Adrenal gland (tissue), 12 donors: ENCODE data around the gene CD48. TPM values are rescaled to one million over a fixed set of nuclear protein-coding genes. Genes with fewer than 3 reads are reported as not detected.

Experiments used
- DNase-seq, 7 donors: peaks; one replicate each; pipeline ENCODE4 v3.0.0-alpha.2; 2019 to 2020
- H3K27ac ChIP-seq, 5 donors: fragments of 200-600 bp; sonication (generic) in 4 of 5; 1 replicate in 3 of 5; 2 replicates in 2 of 5; pipeline versions ENCODE4 v1.5.1 to v1.8.0; 2016 to 2020; ENCODE audit warnings: mild to moderate bottlenecking in 1 of 5
- H3K27me3 ChIP-seq: fragments of 200-600 bp; 2 replicates; pipeline ENCODE4 v1.8.0; 2021
- H3K36me3 ChIP-seq, 2 donors: fragments of 200-600 bp; replicated peaks in 1 of 2; 1 replicate in 1 of 2; 2 replicates in 1 of 2; pipeline versions ENCODE4 v1.5.1 to v1.8.0; 2018 to 2022
- H3K4me1 ChIP-seq, 2 donors: fragments of 200-600 bp; replicated peaks in 1 of 2; 1 replicate in 1 of 2; 2 replicates in 1 of 2; pipeline versions ENCODE4 v1.5.1 to v1.8.0; 2018 to 2021
- H3K4me3 ChIP-seq, 4 donors: fragments of 200-600 bp; sonication (generic) in 3 of 4; one replicate each; pipeline ENCODE4 v1.5.1; 2016 to 2018
- H3K9me3 ChIP-seq, 3 donors: fragments of 200-600 bp; sonication (generic) in 1 of 3; replicated peaks in 1 of 3; 1 replicate in 2 of 3; 2 replicates in 1 of 3; pipeline versions ENCODE4 v1.5.1 to v1.8.0; 2016 to 2021
- POLR2A ChIP-seq, 2 donors: fragments of 450-650 bp; IDR thresholded peaks; one replicate each; pipeline ENCODE4 v1.6.1; 2017; ENCODE audit warnings: antibody characterized with exemption in 2 of 2, mild to moderate bottlenecking in 2 of 2, moderate library complexity in 1 of 2
- WGBS, 4 donors: extraction: QIAGEN DNeasy Blood & Tissue Kit in 2 of 4; methylation state at CpG; one replicate each; pipeline versions ENCODE4 v1.1.5 to v1.1.7; 2013 to 2017; 5-methylcytosine and 5-hydroxymethylcytosine counted together
- intact Hi-C, 2 donors: fragments of 100-400 bp; cut with DNase I; formaldehyde crosslinking; loops; one replicate each; pipeline versions ENCODE4 v1.14.1 to v1.15.0; 2022 to 2023
- polyA plus RNA-seq, 3 donors: library from polyadenylated mRNA; stranded (reverse); fragments of 200-250 nt in 2 of 3; fragments of 350-450 nt in 1 of 3; fragmentation: Illumina TruSeq in 1 of 3; extraction: RNeasy Lipid Tissue Mini Kit (QIAGEN cat#74804) in 1 of 3; gene quantifications; one replicate each; pipeline ENCODE4 v1.2.3, GENCODE V29; 2013 to 2014
- total RNA-seq, 9 donors: library from RNA; depleted of rRNA in 4 of 9; stranded (reverse); fragments of >200 nt in 4 of 9; fragments of 120-200 nt in 1 of 9; fragmentation: NEBNext Ultra II Directional in 1 of 9; extraction: Animal tissue kit (Norgen Biotek cat#: 25700) in 1 of 9; gene quantifications; one replicate each; pipeline versions ENCODE4 v1.1.0 to v1.2.4, GENCODE V29; 2013 to 2023
- TF ChIP-seq, protein P1 (sequence below), 6 experiments: fragments of 450-650 bp in 4 of 6; fragments of 200-600 bp in 2 of 6; sonication (generic) in 1 of 6; IDR thresholded peaks; 1 replicate in 5 of 6; 2 replicates in 1 of 6; pipeline versions ENCODE4 v1.5.1 to v1.8.0; 2016 to 2021; ENCODE audit warnings: antibody characterized with exemption in 6 of 6, mild to moderate bottlenecking in 2 of 6, moderate library complexity in 1 of 6
- donor health status: healthy with polysubstance abuse.
- donor health status: Bipolar disorder and iron deficiency.
- donor health status: DM: yes; HTN: yes; CAD: no.
- donor health status: DM: no; HTN: no; CAD: no.
- donor health status: DM: no; HTN: no; CAD: no.
- donor health status: DM: yes; HTN: yes; CAD: no.

The CD48 gene
- total and polyA plus RNA-seq, 12 donors: 1.4 to 9.0 (median 3.9) TPM; not detected in 1

- WGBS, 4 donors: 80 to 88% (median 84%) methylated on average over 8 of the region's 8 CpGs
- Histone ChIP-seq H3K9me3 (no peaks in the 10 kb centered on the region), H3K4me1 (no peaks in the 10 kb centered on the region), H3K4me3 (no peak overlapping the region), H3K27ac (no peak overlapping the region), H3K27me3 (no peaks in the 10 kb centered on the region), H3K36me3 (no peaks in the 10 kb centered on the region)
- DNase-seq: no peak
- intact Hi-C loops: no loop called here
- no peak for TF ChIP-seq POLR2A (IDR thresholded peaks at IDR 0.05)
- TF ChIP-seq, protein P1, sequence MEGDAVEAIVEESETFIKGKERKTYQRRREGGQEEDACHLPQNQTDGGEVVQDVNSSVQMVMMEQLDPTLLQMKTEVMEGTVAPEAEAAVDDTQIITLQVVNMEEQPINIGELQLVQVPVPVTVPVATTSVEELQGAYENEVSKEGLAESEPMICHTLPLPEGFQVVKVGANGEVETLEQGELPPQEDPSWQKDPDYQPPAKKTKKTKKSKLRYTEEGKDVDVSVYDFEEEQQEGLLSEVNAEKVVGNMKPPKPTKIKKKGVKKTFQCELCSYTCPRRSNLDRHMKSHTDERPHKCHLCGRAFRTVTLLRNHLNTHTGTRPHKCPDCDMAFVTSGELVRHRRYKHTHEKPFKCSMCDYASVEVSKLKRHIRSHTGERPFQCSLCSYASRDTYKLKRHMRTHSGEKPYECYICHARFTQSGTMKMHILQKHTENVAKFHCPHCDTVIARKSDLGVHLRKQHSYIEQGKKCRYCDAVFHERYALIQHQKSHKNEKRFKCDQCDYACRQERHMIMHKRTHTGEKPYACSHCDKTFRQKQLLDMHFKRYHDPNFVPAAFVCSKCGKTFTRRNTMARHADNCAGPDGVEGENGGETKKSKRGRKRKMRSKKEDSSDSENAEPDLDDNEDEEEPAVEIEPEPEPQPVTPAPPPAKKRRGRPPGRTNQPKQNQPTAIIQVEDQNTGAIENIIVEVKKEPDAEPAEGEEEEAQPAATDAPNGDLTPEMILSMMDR (IDR thresholded peaks at IDR 0.05): no peak
These were observed 74.6 kb downstream of the CD48 start for GRCh38 chr1:160637065-160637464.

- no peak for DNase-seq
- 86 to 91% (median 87%) methylated on average over 3 of the region's 3 CpGs for WGBS, 4 donors
- H3K4me3 ChIP-seq: no peak overlapping the region
- no peak for TF ChIP-seq POLR2A (IDR thresholded peaks at IDR 0.05)
- TF ChIP-seq, protein P1 (IDR thresholded peaks at IDR 0.05): no peak
- intact Hi-C loops: no loop called here
- H3K9me3 ChIP-seq: no peaks in the 10 kb centered on the region
- H3K36me3 ChIP-seq: no peaks in the 10 kb centered on the region
- H3K27me3 ChIP-seq: no peaks in the 10 kb centered on the region
- no peak overlapping the region for H3K27ac ChIP-seq
- H3K4me1 ChIP-seq: no peaks in the 10 kb centered on the region
These were observed 75.1 kb downstream of the CD48 start for GRCh38 chr1:160636547-160636946.

DNA sequence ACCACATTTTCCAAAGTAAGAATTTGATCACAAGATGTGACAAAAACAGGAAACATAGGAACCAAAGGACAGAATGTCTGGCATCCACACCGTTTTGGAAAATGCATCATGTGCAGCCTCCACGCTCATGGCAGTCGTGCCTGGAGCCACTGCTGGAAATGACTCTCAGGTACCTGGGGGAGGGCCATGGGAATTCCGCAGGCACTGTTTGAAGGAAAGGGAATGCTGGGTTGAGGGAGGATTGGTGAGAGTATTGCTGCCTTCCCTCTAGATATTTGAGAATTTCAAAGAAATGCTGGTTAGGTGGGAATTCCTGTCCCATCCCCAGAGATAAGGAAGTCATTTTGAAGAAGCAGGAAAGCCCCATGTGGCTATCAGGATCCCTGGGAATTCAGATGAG, 75.5 kb downstream of the CD48 start:
- H3K27me3 ChIP-seq: no peaks in the 10 kb centered on the region
- WGBS, 4 donors: 72 to 85% (median 78%) methylated on average over 4 of the region's 4 CpGs
- intact Hi-C loops: no loop called here
- H3K4me1 ChIP-seq: no peaks in the 10 kb centered on the region
- DNase-seq: no peak
- no peak overlapping the region for H3K4me3 ChIP-seq
- H3K27ac ChIP-seq: no peak overlapping the region
- no peaks in the 10 kb centered on the region for H3K9me3 ChIP-seq
- TF ChIP-seq, protein P1 (IDR thresholded peaks at IDR 0.05): no peak
- no peak for TF ChIP-seq POLR2A (IDR thresholded peaks at IDR 0.05)
- no peaks in the 10 kb centered on the region for H3K36me3 ChIP-seq

- H3K27me3 ChIP-seq: no peaks in the 10 kb centered on the region
- H3K27ac ChIP-seq: no peak overlapping the region
These were observed 76.8 kb downstream of the CD48 start for GRCh38 chr1:160634543-160635491.

More at GRCh38 chr1:160634543-160635491, 76.8 kb downstream of the CD48 start:
- H3K4me1 ChIP-seq: peaks cover 0 to 4% of the 10 kb centered on the region in 2 donors
- H3K36me3 ChIP-seq: no peaks in the 10 kb centered on the region
- 89 to 95% (median 93%) methylated on average over 17 of the region's 17 CpGs for WGBS, 4 donors
- DNase-seq: no peak
- TF ChIP-seq POLR2A (IDR thresholded peaks at IDR 0.05): no peak
- TF ChIP-seq, protein P1 (IDR thresholded peaks at IDR 0.05): no peak
- intact Hi-C loops: no loop called here
- H3K9me3 ChIP-seq: no peaks in the 10 kb centered on the region
- no peak overlapping the region for H3K4me3 ChIP-seq
